GM23248 (cell line): ENCODE measurements around the gene RSL1D1.
"Not testable (repeated sequence)": the region's sequence is repeated elsewhere in the genome, so short reads cannot be mapped to it uniquely, and the experiment has no call there.

Experiments
- EZH2 ChIP-seq: fragments of 200-600 bp; sonication (generic); IDR thresholded peaks from 2 replicates; pipeline ENCODE4 v1.6.1; 2018; ENCODE audit warnings: antibody characterized with exemption, mild to moderate bottlenecking; ENCODE audit not compliant: insufficient read depth, poor library complexity, severe bottlenecking
- EZH2phosphoT487 ChIP-seq: fragments of 200-600 bp; sonication (generic); IDR thresholded peaks from 2 replicates; pipeline ENCODE4 v1.6.1; 2018; ENCODE audit warnings: antibody characterized with exemption, moderate library complexity, mild to moderate bottlenecking, low read depth; ENCODE audit not compliant: insufficient read depth

DNA sequence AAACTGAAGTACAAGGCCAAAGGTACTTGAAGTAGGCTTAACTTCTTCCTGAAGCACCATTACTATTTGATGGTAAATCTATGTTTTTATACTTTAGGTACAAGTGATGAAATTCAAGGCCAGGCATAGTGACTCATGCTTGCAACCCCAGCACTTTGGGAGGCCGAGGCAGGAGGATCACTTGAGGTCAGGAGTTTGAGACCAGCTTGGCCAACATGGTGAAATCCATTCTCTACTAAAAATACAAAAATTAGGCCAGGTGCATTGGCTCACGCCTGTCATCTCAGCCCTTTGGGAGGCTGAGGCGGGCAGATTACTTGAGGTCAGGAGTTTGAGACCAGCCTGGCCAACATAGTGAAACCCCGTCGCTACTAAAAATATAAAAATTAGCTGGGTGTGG, 27.7 kb downstream of the RSL1D1 start:
- TF ChIP-seq EZH2, EZH2phosphoT487: not testable (repeated sequence)
